GF-D8 (cell line): ENCODE results near the gene YEATS2.
"Not testable (repeated sequence)": the region's sequence is repeated elsewhere in the genome, so short reads cannot be mapped to it uniquely, and the experiment has no call there.

Experiments used
- DNase-seq: peaks from one replicate; lab custom pipeline; 2025; lab: John Stamatoyannopoulos, UW

The YEATS2 gene

DNA sequence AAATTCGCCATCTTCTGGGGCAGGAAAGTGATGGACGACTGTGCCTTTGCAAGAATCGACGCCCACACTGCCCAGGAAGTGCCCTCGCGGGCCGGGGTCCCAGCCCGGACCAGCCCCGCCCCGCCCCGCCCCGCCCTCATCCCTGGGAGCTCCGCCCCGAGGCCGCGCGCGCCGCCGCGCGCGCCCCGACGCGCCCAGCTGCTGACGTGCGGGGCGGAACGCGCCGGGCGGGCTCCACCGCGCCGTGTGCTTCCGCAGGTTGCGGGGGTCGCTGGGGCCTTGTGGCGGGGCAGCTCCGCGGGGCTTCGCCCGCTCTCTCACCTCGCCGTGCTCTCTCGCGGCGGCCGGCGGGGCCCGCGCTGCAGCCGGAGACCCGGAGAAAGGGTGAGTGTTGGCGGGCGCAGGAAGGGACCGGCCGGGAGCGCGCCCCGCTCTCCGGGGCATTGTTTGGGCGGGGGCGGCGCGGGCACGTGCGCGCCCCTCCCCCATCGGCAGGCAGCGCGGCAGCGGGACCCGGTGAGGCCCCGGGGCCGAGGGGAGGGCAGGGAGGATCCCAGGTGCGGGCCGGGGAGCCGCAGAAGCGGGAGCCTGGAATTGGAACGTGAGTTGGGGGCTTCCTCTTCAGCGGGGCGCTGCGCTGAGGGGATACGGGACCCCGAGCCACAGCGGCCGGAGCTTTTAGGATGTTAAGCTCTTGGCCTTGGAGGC, at the start of gene YEATS2:
Gene YEATS2, plus strand, starts transcription at position 188 of the 708 bp plus-strand sequence. CDS start 17,366 bp downstream, outside the sequence.
- peak; percentile 16 for DNase-seq

DNA sequence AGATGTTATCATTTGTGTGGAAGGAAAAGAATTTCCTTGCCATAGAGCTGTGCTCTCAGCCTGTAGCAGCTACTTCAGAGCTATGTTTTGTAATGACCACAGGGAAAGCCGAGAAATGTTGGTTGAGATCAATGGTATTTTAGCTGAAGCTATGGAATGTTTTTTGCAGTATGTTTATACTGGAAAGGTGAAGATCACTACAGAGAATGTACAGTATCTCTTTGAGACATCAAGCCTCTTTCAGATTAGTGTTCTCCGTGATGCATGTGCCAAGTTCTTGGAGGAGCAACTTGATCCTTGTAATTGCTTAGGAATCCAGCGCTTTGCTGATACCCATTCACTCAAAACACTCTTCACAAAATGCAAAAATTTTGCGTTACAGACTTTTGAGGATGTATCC, 47.0 kb upstream of the YEATS2 start:
- no peak for DNase-seq

DNA sequence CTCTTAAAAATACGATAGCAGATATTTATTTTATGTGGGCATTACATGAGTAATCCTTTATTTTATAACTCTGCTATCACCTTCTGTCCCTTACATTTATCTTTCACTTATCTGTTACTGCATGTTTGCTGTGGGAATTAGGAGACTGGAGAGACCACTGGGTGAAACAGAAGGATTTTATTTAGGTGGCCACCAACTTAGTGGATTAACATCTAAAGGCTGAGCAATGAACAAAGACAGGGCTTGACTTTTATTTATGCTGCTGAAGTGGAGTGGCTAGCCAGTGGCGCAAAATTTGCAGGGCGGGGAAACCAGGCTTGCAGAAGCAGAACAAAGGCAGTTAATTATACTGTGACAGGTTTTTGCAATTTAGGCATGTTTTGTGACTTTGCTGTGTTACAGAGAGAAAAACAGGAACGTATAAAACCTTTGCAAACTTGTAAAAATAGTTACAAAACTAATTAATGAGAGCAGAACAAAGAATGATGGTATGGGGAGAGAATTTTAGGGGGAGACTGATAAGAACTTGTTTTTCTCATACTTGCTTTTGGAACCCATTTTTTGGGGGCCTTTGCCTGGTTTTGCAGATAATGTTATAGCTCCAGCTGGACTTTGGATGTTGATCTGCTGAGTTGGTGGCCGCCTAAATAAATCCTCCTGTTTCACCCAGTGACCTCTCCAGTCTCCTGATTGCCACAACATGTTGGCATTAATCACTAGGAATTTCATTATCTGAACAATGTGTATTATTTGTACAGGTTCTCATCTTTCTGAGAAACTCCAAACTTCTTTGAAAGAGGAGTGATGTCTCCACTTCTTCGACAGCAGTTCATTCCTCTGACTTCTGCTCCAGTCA, 44.2 kb upstream of the YEATS2 start:
- no peak for DNase-seq

DNA sequence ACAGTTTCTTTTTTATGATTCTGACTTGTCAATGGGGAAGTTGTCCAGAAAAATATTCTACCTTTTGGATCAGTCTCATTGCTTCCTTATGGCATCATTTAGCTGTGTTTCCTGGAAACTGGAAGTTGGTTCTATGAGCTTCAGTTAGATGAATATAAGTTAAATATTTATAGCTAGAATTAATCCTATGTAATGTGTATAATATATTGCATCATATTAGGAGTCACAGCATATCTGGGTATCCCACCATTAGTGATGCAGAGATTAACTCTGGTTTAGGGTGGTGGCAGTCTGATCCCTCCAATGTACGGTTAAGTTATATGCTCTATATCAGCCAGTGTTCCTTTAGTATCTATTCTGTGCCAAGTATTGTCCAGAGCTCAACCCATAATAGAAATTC, 42.9 kb upstream of the YEATS2 start:
- no peak for DNase-seq

DNA sequence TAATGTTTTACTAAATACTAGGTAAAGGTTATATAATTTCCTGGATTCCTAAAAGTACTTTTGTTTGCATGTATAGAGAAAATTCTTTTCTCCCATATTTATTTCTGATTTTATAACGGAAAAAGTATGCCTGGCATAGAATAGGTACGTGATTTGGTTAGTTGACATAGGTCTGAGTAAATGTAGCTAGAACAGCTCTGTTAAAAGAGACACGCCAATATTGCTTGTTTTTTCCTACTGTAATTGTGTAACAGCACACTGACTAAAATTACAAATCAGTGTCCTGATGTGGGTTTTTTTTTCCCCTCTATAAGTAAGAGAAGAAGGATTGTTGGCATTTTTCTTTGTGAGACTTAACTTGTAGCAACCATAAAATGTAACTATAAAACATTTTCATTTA, 35.5 kb upstream of the YEATS2 start:
- DNase-seq = no peak

DNA sequence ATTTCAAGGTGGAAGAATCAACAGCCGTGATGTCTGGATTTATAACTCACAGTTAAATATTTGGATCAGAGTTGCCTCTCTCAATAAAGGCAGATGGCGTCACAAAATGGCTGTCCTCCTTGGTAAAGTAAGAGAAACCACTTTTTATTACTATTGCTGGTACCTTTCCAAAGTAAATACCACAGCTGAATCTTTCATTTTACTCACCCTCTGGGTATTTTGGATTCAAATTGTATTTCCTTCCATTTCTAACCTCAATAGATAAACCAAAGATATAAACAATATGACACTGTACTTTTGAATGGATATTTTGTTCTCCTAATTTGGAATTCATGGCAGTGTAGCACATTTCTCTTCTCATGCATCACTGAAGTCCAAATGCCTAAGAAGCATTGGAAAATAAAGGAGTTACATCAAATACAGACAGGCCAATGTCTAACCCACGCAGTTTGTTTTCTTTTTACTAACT, 32.6 kb upstream of the YEATS2 start:
- DNase-seq = no peak

DNA sequence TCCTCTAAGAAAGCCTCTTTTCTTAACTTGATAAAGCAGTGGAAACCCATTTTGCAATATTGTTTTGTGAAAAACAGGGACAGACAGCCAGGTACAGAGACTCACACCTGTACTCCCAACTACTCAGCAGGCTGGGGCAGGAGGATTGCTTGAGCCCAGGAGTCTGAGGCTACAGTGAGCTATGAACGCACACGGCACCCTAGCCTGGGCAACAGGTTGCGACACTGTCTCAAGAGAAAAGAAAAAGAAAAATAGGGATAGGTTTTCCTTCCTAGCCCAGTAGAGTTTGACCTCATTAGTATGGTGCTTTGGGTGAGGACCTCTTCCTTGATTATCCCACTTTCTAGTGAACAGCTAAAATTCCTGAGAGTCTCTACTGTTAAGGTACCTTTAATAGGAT, 17.5 kb upstream of the YEATS2 start:
- DNase-seq = no peak

DNA sequence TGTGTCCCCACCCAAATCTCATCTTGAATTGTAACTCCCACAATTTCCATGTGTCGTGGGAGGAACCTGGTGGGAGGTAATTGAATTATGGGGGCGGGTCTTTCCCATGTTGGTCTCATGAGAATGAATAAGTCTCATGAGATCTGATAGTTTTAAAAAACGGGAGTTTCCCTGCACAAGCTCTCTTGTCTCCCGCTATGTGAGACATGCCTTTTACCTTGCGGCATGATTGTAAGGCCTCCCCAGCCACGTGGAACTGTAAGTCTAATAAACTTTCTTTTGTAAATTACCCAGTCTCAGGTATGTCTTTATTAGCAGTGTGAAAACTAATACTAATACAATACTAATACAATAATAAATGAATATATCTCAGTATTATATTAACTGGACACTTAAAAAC, 9.9 kb upstream of the YEATS2 start:
- no peak for DNase-seq

DNA sequence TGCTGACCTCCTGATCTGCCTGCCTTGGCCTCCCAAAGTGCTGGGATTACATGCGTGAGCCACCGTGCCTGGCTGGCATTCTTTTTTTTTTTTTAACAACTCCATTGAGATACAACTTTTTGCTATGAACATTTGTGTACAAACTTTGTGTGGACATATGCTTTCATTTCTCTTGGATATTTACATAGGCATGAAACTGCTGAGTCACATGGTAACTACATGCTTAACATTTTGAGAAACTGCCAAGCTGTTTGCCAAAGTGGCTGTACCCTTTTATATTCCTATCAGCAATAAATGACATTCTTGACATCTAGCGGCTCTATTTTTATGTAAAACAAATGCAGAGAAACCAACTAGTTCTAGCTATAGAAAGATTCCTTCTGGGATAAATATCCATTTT, 8.7 kb upstream of the YEATS2 start:
- DNase-seq = no peak

DNA sequence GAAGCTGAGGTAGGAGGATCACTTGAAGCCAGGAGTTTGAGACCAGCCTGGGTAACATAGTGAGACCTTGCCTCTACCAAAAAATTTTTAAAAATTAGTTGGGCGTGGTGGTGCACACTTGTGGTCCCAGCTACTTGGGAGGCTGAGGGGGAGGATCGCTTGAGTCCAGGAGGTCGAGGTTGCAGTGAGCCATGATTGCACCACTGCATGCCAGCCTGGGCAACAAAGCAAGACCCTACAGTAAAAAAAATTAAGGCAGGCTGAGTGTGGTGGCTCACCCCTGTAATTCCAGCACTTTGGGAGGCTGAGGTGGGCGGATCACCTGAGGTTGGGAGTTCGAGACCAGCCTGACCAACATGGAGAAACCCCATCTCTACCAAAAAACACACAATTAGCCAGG, 8.0 kb upstream of the YEATS2 start:
- DNase-seq = not testable (repeated sequence)

DNA sequence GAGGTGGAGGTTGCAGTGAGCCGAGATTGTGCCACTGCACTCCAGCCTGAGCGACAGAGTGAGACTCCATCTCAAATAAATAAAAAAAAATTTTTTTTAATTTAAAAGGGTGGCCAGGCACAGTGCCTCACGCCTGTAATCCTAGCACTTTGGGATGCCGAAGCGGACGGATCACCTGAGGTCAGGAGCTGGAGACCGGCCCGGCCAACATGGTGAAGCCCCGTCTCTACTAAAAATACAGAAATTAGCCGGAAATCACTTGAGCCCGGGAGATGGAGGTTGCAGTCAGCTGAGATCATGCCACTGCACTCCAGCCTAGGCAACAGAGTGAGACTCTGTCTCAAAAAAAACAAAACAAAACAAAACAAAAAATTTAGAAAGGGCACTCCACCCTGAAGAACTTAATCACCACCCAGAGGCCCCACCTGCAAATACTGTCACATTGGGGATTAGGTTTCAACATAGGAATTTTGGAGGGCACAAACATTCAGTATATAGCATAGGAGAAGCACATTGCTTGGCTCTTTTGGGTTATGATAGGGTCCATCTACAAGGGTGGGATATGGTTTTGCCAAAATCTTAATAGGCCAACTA, 7.1 kb upstream of the YEATS2 start:
- DNase-seq = no peak

DNA sequence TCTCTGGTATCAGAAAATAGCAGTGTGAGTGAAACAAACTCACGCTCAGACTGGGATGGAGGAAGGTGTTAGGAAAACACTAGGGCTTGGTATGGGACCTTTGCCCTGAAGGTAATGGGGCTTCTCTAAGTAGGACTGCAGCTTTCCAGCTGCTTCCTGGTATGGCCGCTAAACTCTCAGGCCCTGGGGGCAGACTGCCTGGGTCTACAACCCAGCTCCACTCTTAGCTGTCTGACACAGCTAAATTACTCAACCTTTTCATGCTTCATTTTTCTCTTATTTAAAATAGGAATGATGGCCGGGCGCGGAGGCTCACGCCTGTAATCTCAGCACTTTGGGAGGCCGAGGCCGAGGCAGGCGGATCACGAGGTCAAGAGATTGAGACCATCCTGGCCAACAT, 5.2 kb upstream of the YEATS2 start:
- no peak for DNase-seq

DNA sequence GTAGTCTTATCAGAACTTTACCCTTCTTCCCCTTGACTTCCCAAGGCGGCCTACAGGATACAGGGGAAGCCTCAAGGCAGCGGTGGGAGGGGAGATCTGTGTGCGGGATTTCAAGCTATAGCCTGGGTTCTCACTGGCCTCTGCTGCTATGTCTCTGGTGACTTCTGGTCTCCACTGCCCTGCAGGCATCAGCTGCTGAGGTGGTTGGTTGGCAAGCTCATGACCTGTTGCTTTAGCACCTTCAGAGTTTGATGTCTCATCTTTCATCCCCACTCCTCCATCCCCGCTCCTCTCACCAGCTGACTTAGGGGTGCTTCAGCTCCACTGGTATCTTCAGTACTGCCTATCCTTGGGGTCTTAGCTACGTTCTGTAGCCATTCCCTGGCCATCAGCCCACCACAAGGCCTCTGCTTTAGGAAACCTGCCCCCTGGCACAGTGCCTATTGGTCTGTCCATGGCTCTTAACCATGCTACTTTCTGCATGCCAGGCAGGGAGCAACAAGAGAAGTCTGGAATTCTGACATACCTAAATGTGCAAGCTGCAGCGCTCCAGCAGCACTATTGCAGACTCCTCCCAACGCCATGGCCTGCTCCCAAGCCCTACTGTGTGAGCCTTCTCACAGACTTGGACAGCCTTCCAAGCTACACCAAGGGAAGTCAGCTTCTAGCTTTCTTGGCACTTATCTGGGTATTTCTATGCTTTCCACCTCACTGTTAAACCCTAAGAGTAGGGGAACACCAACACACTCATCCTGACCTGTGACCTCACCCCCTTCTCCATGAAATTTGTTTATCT, 1.8 kb upstream of the YEATS2 start:
- DNase-seq = no peak

DNA sequence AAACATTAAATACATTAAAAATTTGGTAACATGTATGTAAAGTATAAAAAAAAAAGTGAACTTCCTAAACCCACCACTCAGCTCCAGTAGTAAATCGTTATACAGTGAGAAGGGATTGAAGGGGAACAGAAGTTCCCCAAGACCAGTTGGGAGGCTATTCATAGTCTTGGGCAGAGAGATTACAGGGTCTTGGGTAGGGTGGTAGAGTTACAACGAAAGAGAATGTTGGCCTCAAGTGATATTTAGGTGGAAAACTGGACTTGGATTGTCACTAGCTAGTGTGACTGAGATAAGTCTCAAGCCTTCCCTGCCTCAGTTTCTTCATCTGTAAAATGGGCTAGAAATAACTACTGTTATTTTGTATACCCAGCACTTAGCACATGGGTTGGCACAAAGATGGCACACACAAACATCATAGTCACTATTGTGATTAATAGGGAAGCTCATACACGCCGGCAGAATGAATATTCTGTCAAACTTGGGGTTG, 431 bp upstream of the YEATS2 start:
- no peak for DNase-seq

DNA sequence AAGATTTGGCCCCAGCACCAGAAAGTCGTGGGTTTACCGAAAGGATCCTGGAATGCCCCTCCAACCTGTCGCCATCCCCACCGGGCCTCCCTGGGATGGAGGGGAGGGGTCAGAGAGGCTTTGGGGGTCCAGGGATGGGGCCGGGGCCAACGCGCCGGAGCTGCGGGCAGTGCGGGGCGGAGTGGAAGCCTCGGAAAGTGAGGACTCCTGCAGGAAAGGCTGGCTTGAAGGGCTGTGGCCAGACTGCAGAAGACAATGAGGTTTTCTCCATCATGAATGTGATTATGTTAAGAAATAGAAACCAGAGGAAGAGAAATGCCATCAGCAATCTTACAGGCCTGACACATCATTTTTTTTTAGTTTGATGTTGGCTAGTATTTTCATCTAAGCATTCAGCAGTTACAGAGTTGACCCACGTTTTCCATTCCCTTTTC, 738 bp downstream of the YEATS2 start:
- DNase-seq = peak; percentile 32

DNA sequence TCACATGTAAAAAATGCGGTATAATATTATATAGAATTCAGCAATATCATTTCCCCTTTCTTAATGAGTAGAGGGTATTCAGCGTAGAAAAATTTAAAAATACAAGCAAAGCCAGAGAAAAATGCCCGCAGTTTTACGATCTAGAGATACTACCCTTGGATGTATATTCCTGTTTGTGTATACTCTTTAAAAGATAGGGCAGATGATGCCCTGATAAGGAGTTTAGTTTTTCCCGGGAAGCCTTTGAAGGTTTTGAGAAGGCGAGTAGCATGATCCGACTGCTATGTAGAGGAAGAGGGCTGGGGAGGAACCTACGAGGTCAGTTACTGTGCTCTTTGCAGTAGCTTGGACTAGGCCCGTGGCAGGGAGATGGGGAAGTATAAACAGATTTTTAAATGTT, 1.2 kb downstream of the YEATS2 start:
- DNase-seq = peak; percentile 33

DNA sequence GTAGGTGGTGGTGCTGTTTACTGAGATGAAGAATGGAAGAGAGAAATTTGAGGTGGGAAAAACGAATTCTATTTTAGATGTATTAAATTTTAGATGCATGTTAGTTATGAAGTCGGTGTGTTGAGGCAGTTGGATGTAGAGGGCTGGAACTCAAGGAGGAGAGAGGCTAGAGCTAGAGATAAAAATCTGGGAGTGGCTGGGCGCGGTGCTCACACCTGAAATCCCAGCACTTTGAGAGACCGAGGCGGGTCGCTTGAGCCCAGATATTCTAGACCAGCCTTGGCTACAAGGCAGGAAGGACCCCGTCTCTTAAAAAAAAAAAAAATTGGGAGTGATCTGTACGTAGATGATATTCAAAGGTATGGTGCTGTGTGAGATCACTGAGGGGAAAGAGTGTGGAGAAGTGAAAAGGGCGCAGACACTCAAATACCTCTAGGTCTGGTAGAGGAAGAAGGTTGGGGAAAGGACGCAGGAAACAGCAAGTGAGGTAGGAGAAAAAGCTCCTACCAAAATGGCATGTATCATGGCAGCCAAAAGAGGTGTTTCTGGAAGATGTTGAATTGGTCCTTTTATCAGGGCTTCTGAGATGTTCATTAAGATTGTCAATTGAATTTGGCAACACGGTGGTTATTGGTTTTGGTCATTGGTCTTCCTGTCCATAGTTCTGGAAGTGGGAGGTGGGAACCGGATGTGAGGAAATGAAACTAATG, 1.8 kb downstream of the YEATS2 start:
- no peak for DNase-seq

DNA sequence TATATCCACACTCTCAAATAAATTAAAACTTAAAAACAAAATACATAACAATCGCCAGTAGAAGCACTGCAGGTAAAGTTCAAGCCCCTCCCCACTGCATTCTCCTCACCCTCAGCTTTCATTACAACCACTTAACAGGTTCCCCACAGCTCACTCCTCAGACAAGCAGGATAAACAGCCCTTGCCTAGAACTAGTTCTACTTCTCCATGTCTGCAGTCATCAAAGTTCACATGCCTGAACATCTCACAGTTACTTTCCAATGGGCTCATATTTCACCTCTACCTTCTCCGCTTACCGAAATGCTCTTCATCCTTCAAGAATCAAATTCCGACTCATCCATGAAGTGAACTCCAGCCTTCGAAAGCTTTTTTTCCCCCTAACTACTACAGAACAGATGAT, 4.1 kb downstream of the YEATS2 start:
- DNase-seq = no peak

DNA sequence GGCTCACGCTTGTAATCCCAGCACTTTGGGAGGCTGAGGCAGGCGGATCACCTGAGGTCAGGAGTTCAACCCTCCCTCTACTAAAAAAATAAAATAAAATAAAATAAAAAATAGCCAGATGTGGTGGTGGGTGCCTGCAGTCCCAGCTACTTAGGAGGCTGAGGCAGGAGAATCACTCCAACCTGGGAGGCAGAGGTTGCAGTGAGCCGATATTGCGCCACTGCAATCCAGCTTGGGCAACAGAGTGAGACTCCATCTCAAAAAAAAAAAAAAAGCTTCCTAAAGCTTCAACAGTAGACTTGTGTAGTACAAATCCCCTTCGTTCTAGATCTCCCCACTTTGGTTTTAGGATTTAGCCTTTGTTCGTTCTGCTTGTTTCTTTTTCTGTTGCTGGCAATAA, 6.3 kb downstream of the YEATS2 start:
- not testable (repeated sequence) for DNase-seq

DNA sequence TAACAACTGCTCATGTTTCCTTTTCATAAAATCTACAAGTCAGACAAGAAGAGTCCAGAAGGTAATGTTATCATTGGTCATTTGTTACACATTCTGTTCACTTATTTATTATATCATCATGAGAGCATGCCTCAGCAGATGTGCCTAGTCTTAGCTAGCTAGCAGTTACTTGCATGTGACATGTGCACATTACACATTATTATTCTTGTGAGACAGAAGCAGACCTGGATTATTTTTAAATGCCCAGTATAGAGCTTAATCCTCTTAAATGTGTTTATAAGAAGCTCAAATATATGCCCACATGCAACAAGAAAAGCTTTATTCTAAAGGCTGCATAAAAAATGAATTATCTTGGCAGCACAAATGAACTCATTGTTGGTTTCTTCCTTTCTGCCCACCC, 12.6 kb downstream of the YEATS2 start:
- DNase-seq = no peak

DNA sequence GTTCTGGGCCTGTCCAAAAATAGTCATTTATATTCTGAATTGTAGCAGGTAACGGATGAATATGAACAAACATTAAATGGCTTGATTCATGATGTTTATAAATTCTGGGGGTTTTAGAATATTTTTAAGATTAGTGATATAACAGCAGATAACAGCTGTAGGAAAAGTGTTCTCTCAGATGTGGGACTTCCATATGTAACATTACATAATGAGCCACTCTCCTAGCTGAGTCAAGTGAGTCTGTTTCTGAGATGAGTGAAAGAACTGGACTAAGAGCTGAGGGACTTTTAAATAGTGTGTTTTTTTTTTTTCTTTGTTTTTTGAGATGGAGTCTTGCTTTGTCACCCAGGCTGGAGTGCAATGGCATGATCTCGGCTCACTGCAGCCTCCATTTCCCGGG, 13.9 kb downstream of the YEATS2 start:
- DNase-seq = no peak
